ENCODE data around the gene MEGF9.

Gene MEGF9

DNA sequence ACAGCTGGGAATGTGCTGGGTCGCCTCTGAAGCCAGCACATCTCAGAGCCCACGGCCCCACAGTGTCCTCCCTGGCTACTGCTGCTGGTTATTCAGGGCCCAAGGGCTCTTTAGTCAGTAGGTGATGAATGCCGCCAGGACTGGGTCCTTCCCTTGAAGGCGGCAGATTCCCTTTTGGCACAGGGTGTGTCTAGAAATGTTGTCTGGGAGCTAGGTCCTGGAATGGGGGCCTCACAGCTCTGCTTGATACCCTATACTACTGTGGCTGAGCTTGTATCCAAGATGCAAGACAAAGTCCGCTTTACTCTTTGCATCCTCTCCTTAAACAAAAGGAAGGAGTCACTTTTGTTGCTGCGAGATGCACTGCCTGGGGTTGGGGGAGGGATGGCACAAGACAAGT is 33.1 kb downstream of the MEGF9 start:
- DNase-seq (ENCODE audit: low spot score): no peak
- TF ChIP-seq CTCF (IDR thresholded peaks at IDR 0.05): no peak
- Histone ChIP-seq H3K27ac (no peak overlapping the region), H3K4me3 (no peak overlapping the region)

DNA sequence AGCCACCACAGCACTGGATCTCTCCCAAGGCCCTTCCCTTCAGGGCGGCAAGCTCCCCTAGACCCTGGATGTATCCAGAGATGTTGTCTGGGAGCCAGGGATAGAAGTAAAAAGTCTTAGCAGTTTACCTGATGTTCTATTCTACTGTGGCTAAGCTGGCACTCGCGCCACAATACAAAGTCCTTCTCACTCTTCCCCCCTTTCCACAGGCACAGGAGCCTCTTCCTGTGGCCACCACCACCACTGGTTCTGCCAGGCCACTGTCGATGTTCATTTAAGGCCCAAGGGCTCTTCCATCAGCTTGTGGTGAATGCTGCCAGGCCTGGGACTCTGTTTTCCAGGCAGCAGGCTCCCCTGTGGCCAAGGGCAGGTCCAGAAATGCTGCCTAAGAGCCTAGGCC is 33.7 kb downstream of the MEGF9 start:
- no peak for TF ChIP-seq CTCF (IDR thresholded peaks at IDR 0.05)
- Histone ChIP-seq H3K4me3 (no peak overlapping the region), H3K27ac (no peak overlapping the region)
- DNase-seq (ENCODE audit: low spot score): no peak

DNA sequence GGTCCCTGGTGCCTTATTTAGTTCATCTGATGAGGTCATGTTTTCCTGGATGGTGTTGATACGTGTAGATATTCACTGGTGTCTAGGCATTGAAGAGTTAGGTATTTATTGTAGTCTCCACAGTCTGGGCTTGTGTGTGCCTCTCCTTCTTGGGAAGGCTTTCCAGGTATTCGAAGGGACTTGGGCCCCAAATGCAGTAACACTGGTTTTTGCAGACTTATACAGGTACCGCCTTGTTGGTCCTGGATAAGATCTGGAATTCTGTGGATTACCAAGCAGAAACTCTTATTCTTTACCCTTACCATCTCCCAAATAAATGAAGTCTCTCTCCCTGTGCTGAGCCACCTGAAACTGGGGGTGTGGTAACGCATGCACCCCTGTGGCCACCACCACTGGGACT is 34.1 kb downstream of the MEGF9 start:
- DNase-seq (ENCODE audit: low spot score): no peak
- Histone ChIP-seq H3K27ac (no peak overlapping the region), H3K4me3 (no peak overlapping the region)
- no peak for TF ChIP-seq CTCF (IDR thresholded peaks at IDR 0.05)

- H3K4me3 ChIP-seq: no peak overlapping the region
- DNase-seq (ENCODE audit: low spot score): no peak
- no peak overlapping the region for H3K27ac ChIP-seq
- no peak for TF ChIP-seq CTCF (IDR thresholded peaks at IDR 0.05)
Measured at GRCh38 chr9:120677965-120678364, 36.3 kb downstream of the MEGF9 start.

- TF ChIP-seq CTCF (IDR thresholded peaks at IDR 0.05): no peak
- no peak for DNase-seq (ENCODE audit: low spot score)
- Histone ChIP-seq H3K27ac (no peak overlapping the region), H3K4me3 (no peak overlapping the region)
Measured at GRCh38 chr9:120676767-120677402, 37.4 kb downstream of the MEGF9 start.

DNA sequence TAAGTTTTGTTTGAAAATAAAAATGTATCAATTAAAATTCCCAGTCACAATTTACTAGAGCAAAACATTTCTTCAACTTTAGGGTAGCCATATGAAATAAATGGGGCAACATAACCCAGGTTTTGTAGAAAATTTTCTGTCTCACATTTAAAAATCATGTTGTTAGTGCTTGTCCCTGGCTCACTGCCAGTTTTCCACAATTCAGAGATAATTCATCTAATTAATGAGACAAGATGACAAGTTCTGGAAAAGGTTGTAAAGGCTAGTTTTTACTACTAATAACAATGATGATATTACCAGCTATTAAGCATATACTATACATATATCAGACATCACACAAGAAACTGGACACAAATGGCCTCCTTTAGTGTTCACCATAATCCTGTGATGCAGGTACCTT is 45.9 kb downstream of the MEGF9 start:
- Histone ChIP-seq H3K4me3 (no peak overlapping the region), H3K27ac (no peak overlapping the region)
- DNase-seq (ENCODE audit: low spot score): no peak
- TF ChIP-seq CTCF (IDR thresholded peaks at IDR 0.05): no peak

DNA sequence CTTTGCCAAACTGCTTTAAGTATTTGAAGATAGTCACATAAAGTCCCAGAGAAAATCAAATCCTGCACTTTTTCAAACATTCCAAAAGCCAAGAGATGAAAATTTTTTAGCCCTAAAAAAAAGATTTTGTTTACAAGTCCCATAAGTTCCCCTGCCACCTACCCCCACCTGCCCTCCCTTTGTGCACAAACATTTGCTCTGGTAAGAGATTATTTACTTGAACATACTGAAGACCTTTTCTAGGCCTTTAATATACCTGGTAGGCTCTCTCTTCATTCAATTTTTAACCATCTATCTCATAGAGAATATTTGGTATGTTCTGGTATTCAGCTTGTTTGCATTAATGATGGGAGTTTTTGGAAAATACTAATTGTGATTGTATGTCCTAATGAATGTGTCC is 50.3 kb downstream of the MEGF9 start:
- TF ChIP-seq CTCF (IDR thresholded peaks at IDR 0.05): no peak
- H3K4me3 ChIP-seq: no peak overlapping the region
- DNase-seq (ENCODE audit: low spot score): no peak
- no peak overlapping the region for H3K27ac ChIP-seq
